ENCODE results near the gene KSR1. TPM values are rescaled to one million over a fixed set of nuclear protein-coding genes. Genes with fewer than 3 reads are reported as not detected.

The KSR1 gene
- total and polyA plus RNA-seq, 2 experiments from 2014 or later = 7.8 to 53.2 TPM

DNA sequence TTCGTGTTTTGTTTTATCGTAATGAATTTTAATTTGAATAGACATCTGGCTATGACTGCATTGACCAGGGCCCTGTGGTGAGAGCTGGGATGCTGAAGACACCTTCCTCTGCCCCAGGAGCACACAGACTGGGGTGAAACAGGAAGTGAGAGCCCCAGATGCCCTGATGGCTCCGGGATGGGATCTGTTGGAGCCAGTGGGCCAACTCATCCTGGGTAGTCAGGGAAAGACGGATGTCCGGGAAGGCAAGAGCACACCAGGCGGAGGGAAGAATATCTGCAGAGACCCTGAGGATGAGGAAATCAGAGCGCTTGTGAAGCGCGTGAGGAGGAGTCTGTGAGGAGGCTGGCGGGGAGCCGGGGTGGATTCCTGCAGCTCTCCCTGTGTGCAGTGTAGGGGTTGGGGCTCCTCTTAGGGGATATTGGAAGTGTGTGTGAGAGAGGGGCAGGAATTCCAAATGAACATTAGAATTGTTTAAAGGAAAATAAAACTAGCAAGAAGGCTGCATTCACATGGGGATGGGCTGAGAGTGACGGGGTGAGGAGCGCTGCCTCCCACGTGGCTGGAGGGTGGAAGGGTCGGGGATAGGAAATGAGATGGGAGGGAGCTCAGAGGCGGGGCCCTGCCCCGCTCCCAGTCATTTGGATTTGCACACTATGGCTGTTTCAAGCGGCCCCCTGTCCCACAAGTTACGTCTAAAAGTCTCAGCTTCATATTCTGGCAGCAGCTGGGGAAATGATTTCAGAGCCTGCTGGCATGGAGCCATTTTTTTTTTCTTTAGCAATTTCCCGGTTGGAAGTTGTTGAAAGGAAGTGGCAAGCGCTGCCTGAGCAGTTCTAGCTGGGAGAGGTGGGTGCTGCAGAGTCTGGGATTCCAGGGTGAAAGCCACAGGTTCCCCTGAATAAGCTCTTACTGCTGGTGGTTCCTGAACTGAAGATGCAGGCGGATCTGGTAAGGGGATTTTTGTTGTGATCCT is 103.5 kb downstream of the KSR1 start:
- H3K9me2 ChIP-seq (ENCODE audit: insufficient read depth) = no peaks in the 10 kb centered on the region
- H3K27ac ChIP-seq (ENCODE audit: low read depth) = 0 out of 2 replicates have a peak overlapping the region, but pooled peaks have one; percentile 55
- peaks cover 2% of the 10 kb centered on the region; the same call in 1 of the 2 replicates for H3K4me1 ChIP-seq (ENCODE audit: insufficient read depth)
- Mint-ChIP-seq H3K27ac (peak overlapping the region; percentile 72), H3K27me3 (ENCODE audit: insufficient read depth, low read depth, poor library complexity) (peaks cover 10% of the 10 kb centered on the region), H3K9me3 (peaks cover 4% of the 10 kb centered on the region; the same call in 2 of the 3 replicates), H3K36me3 (ENCODE audit: low read depth) (peaks cover 12% of the 10 kb centered on the region), H3K4me1 (peaks cover 16% of the 10 kb centered on the region), H3K4me3 (no peak overlapping the region)
- H3K79me2 ChIP-seq (replicated peaks; ENCODE audit: insufficient read depth) = peaks cover 4% of the 10 kb centered on the region; the same call in 1 of the 2 replicates
- no peaks in the 10 kb centered on the region for H3K27me3 ChIP-seq (ENCODE audit: insufficient read depth)
- DNase-seq (ENCODE audit: low spot score) = no peak
- H3K4me2 ChIP-seq = no peak overlapping the region
- no peak overlapping the region for H3K4me3 ChIP-seq
- TF ChIP-seq CREB1 (CRISPR knock-in tag; IDR thresholded peaks at IDR 0.05; ENCODE audit: low read depth) = no peak
- no peak for TF ChIP-seq EZH2 (IDR thresholded peaks at IDR 0.05; ENCODE audit: low read depth, unreplicated experiment)
- no peak for TF ChIP-seq EZH2phosphoT487 (IDR thresholded peaks at IDR 0.05; ENCODE audit: unreplicated experiment)
- no peak for TF ChIP-seq NANOG (IDR thresholded peaks at IDR 0.05; ENCODE audit: borderline replicate concordance)
- no peaks in the 10 kb centered on the region for H3K36me3 ChIP-seq (ENCODE audit: insufficient read depth)
- no peaks in the 10 kb centered on the region for H4K20me1 ChIP-seq (replicated peaks; ENCODE audit: insufficient read depth)
- ATAC-seq = peak; percentile 51
- no peaks in the 10 kb centered on the region for H3F3A ChIP-seq (replicated peaks; ENCODE audit: low read depth)
- no peak overlapping the region for H2AFZ ChIP-seq

DNA sequence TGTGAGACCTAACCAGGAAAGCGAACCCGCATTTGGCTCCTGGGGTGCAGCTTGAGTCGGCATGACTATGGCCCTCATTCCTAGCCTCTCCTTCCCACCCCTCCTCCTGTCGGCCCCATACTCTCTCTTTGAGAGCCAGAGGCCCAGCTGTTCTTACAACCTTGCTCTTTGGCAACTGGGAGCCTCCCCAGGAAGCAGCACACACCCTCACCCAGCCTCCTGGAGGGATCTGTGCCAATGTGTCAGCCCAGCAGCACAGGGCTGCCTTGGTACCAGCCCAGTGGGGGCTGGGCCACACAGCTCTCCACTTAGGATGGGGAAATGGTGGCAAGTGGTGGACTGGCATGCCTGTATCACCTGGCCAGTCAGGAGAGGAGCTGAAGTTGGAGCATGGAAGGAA is 104.4 kb downstream of the KSR1 start:
- H3K9me3 Mint-ChIP-seq = no peaks in the 10 kb centered on the region; the same call in 2 of the 3 replicates
- H3K4me3 Mint-ChIP-seq = no peak overlapping the region
- H3K79me2 ChIP-seq (replicated peaks; ENCODE audit: insufficient read depth) = peaks cover 4% of the 10 kb centered on the region; the same call in 1 of the 2 replicates
- H3K27me3 ChIP-seq (ENCODE audit: insufficient read depth) = no peaks in the 10 kb centered on the region
- H3K4me1 Mint-ChIP-seq = peaks cover 16% of the 10 kb centered on the region
- H3K27me3 Mint-ChIP-seq (ENCODE audit: insufficient read depth, low read depth, poor library complexity) = peaks cover 10% of the 10 kb centered on the region
- peak; percentile 45 for ATAC-seq
- H3K4me3 ChIP-seq = no peak overlapping the region
- H3K27ac Mint-ChIP-seq = peak overlapping the region; percentile 66
- DNase-seq (ENCODE audit: low spot score) = no peak
- H3K36me3 ChIP-seq (ENCODE audit: insufficient read depth) = no peaks in the 10 kb centered on the region
- H3K4me1 ChIP-seq (ENCODE audit: insufficient read depth) = peaks cover 2% of the 10 kb centered on the region; the same call in 1 of the 2 replicates
- H3F3A ChIP-seq (replicated peaks; ENCODE audit: low read depth) = no peaks in the 10 kb centered on the region
- no peaks in the 10 kb centered on the region for H4K20me1 ChIP-seq (replicated peaks; ENCODE audit: insufficient read depth)
- no peak overlapping the region for H2AFZ ChIP-seq
- H3K9me2 ChIP-seq (ENCODE audit: insufficient read depth) = no peaks in the 10 kb centered on the region
- H3K4me2 ChIP-seq = no peak overlapping the region
- H3K27ac ChIP-seq (ENCODE audit: low read depth) = no peak overlapping the region
- peaks cover 5% of the 10 kb centered on the region for H3K36me3 Mint-ChIP-seq (ENCODE audit: low read depth)
- TF ChIP-seq NANOG (IDR thresholded peaks at IDR 0.05; ENCODE audit: borderline replicate concordance) = no peak
- TF ChIP-seq, protein P1, sequence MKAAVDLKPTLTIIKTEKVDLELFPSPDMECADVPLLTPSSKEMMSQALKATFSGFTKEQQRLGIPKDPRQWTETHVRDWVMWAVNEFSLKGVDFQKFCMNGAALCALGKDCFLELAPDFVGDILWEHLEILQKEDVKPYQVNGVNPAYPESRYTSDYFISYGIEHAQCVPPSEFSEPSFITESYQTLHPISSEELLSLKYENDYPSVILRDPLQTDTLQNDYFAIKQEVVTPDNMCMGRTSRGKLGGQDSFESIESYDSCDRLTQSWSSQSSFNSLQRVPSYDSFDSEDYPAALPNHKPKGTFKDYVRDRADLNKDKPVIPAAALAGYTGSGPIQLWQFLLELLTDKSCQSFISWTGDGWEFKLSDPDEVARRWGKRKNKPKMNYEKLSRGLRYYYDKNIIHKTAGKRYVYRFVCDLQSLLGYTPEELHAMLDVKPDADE (IDR thresholded peaks at IDR 0.05) = no peak
- no peak for TF ChIP-seq ZNF114 (CRISPR knock-in tag; IDR thresholded peaks at IDR 0.05)
- no peak for TF ChIP-seq EZH2 (IDR thresholded peaks at IDR 0.05; ENCODE audit: low read depth, unreplicated experiment)
- TF ChIP-seq, protein P2, sequence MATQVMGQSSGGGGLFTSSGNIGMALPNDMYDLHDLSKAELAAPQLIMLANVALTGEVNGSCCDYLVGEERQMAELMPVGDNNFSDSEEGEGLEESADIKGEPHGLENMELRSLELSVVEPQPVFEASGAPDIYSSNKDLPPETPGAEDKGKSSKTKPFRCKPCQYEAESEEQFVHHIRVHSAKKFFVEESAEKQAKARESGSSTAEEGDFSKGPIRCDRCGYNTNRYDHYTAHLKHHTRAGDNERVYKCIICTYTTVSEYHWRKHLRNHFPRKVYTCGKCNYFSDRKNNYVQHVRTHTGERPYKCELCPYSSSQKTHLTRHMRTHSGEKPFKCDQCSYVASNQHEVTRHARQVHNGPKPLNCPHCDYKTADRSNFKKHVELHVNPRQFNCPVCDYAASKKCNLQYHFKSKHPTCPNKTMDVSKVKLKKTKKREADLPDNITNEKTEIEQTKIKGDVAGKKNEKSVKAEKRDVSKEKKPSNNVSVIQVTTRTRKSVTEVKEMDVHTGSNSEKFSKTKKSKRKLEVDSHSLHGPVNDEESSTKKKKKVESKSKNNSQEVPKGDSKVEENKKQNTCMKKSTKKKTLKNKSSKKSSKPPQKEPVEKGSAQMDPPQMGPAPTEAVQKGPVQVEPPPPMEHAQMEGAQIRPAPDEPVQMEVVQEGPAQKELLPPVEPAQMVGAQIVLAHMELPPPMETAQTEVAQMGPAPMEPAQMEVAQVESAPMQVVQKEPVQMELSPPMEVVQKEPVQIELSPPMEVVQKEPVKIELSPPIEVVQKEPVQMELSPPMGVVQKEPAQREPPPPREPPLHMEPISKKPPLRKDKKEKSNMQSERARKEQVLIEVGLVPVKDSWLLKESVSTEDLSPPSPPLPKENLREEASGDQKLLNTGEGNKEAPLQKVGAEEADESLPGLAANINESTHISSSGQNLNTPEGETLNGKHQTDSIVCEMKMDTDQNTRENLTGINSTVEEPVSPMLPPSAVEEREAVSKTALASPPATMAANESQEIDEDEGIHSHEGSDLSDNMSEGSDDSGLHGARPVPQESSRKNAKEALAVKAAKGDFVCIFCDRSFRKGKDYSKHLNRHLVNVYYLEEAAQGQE (IDR thresholded peaks at IDR 0.05; ENCODE audit: unreplicated experiment) = no peak
- no peak for TF ChIP-seq ZNF331 (CRISPR knock-in tag; IDR thresholded peaks at IDR 0.05; ENCODE audit: low read depth)
- TF ChIP-seq, protein P3, sequence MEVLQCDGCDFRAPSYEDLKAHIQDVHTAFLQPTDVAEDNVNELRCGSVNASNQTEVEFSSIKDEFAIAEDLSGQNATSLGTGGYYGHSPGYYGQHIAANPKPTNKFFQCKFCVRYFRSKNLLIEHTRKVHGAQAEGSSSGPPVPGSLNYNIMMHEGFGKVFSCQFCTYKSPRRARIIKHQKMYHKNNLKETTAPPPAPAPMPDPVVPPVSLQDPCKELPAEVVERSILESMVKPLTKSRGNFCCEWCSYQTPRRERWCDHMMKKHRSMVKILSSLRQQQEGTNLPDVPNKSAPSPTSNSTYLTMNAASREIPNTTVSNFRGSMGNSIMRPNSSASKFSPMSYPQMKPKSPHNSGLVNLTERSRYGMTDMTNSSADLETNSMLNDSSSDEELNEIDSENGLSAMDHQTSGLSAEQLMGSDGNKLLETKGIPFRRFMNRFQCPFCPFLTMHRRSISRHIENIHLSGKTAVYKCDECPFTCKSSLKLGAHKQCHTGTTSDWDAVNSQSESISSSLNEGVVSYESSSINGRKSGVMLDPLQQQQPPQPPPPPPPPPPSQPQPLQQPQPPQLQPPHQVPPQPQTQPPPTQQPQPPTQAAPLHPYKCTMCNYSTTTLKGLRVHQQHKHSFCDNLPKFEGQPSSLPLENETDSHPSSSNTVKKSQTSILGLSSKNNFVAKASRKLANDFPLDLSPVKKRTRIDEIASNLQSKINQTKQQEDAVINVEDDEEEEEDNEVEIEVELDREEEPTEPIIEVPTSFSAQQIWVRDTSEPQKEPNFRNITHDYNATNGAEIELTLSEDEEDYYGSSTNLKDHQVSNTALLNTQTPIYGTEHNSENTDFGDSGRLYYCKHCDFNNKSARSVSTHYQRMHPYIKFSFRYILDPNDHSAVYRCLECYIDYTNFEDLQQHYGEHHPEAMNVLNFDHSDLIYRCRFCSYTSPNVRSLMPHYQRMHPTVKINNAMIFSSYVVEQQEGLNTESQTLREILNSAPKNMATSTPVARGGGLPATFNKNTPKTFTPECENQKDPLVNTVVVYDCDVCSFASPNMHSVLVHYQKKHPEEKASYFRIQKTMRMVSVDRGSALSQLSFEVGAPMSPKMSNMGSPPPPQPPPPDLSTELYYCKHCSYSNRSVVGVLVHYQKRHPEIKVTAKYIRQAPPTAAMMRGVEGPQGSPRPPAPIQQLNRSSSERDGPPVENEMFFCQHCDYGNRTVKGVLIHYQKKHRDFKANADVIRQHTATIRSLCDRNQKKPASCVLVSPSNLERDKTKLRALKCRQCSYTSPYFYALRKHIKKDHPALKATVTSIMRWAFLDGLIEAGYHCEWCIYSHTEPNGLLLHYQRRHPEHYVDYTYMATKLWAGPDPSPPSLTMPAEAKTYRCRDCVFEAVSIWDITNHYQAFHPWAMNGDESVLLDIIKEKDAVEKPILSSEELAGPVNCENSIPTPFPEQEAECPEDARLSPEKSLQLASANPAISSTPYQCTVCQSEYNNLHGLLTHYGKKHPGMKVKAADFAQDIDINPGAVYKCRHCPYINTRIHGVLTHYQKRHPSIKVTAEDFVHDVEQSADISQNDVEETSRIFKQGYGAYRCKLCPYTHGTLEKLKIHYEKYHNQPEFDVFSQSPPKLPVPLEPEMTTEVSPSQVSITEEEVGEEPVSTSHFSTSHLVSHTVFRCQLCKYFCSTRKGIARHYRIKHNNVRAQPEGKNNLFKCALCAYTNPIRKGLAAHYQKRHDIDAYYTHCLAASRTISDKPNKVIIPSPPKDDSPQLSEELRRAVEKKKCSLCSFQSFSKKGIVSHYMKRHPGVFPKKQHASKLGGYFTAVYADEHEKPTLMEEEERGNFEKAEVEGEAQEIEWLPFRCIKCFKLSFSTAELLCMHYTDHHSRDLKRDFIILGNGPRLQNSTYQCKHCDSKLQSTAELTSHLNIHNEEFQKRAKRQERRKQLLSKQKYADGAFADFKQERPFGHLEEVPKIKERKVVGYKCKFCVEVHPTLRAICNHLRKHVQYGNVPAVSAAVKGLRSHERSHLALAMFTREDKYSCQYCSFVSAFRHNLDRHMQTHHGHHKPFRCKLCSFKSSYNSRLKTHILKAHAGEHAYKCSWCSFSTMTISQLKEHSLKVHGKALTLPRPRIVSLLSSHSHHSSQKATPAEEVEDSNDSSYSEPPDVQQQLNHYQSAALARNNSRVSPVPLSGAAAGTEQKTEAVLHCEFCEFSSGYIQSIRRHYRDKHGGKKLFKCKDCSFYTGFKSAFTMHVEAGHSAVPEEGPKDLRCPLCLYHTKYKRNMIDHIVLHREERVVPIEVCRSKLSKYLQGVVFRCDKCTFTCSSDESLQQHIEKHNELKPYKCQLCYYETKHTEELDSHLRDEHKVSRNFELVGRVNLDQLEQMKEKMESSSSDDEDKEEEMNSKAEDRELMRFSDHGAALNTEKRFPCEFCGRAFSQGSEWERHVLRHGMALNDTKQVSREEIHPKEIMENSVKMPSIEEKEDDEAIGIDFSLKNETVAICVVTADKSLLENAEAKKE (CRISPR knock-in tag; IDR thresholded peaks at IDR 0.05) = no peak
